ENCODE measurements around the gene PRSS27. TPM values are rescaled to one million over a fixed set of nuclear protein-coding genes. Genes with fewer than 3 reads are reported as not detected.

PRSS27 gene
- total RNA-seq, 4 donors from 2014 or later = 0.67 to 10.3 (median 2.4) TPM

Other genes starting within 250 kb of the PRSS27 start
- gene NTN3, start 248.9 kb downstream of the PRSS27 start, total RNA-seq = not detected
- 10 to 100 TPM in 3 of 4 donors, 1 to 10 TPM in 1; 6.2 to 18.4 (median 14.2) TPM for gene TBC1D24, start 245.1 kb downstream of the PRSS27 start, total RNA-seq
- 10 to 100 TPM; 37.5 to 62.2 (median 50.9) TPM for gene ATP6V0C, start 206.3 kb downstream of the PRSS27 start, total RNA-seq
- 10 to 100 TPM; 14.0 to 29.1 (median 23.4) TPM for gene AMDHD2, start 199.9 kb downstream of the PRSS27 start, total RNA-seq
- gene CEMP1, start 188.8 kb downstream of the PRSS27 start, total RNA-seq = under 1 TPM in 1 of 4 donors, not detected in 3; 0.40 TPM
- gene PDPK1, start 182.2 kb downstream of the PRSS27 start, total RNA-seq = 10 to 100 TPM; 30.8 to 43.1 (median 36.5) TPM
- gene KCTD5, start 37.7 kb downstream of the PRSS27 start, total RNA-seq = 10 to 100 TPM; 15.1 to 31.1 (median 19.5) TPM
- gene SRRM2, start 32.4 kb upstream of the PRSS27 start, total RNA-seq = 100 to 1,000 TPM in 3 of 4 donors, 10 to 100 TPM in 1; 73.9 to 398 (median 255) TPM
- 100 to 1,000 TPM; 216 to 269 (median 251) TPM for gene ELOB, start 57.1 kb upstream of the PRSS27 start, total RNA-seq
- not detected for gene PRSS33, start 67.3 kb upstream of the PRSS27 start, total RNA-seq
- gene PRSS41, start 78.2 kb upstream of the PRSS27 start, total RNA-seq = not detected
- gene PRSS21, start 97.0 kb upstream of the PRSS27 start, total RNA-seq = not detected
- gene ZG16B, start 110.1 kb upstream of the PRSS27 start, total RNA-seq = 10 to 100 TPM in 1 of 4 donors, not detected in 3; 37.5 TPM
- gene PRSS22, start 137.9 kb upstream of the PRSS27 start, total RNA-seq = 1 to 10 TPM in 2 of 4 donors, not detected in 2; 1.0 to 2.7 TPM
- gene FLYWCH2, start 163.0 kb upstream of the PRSS27 start, total RNA-seq = 10 to 100 TPM; 21.9 to 69.1 (median 38.8) TPM
- gene FLYWCH1, start 191.7 kb upstream of the PRSS27 start, total RNA-seq = 10 to 100 TPM; 34.5 to 66.5 (median 51.2) TPM
- not detected for gene KREMEN2, start 244.1 kb upstream of the PRSS27 start, total RNA-seq
- 1 to 10 TPM; 1.9 to 6.4 (median 4.1) TPM for gene PAQR4, start 249.1 kb upstream of the PRSS27 start, total RNA-seq

Measured in gastroesophageal sphincter (tissue), 4 donors.